Central memory CD8-positive, alpha-beta T cell (primary cell): ENCODE results near the gene LEFTY2.
"Not testable (repeated sequence)": the region's sequence is repeated elsewhere in the genome, so short reads cannot be mapped to it uniquely, and the experiment has no call there.

Source experiments
- ATAC-seq: fragments of 150-1000 bp; cut with Tn5 transposase; replicated peaks from 2 replicates; pipeline ENCODE4 v1.10.0; 2022; ENCODE audit warnings: mild to moderate bottlenecking, moderate FRiP score, moderate number of reproducible peaks; ENCODE audit not compliant: poor library complexity, severe bottlenecking; ENCODE audit errors: extremely low read depth
- DNase-seq, 2 donors: peaks; one replicate each; pipeline ENCODE4 v3.0.0; 2021; ENCODE audit warnings: low spot score in 2 of 2
- H3K27ac Mint-ChIP-seq: one replicate; pipeline ENCODE4 v1.8.0; 2022; ENCODE audit warnings: low read depth, mild to moderate bottlenecking, moderate library complexity, mixed read lengths
- H3K27me3 Mint-ChIP-seq: one replicate; pipeline ENCODE4 v1.8.0; 2022; ENCODE audit warnings: mixed read lengths
- H3K36me3 Mint-ChIP-seq: one replicate; pipeline ENCODE4 v1.8.0; 2022; ENCODE audit warnings: mild to moderate bottlenecking, moderate library complexity, mixed read lengths; ENCODE audit not compliant: insufficient read depth
- H3K4me1 Mint-ChIP-seq: one replicate; pipeline ENCODE4 v1.8.0; 2022; ENCODE audit warnings: mixed read lengths
- H3K4me3 Mint-ChIP-seq: one replicate; pipeline ENCODE4 v1.8.0; 2022; ENCODE audit warnings: mild to moderate bottlenecking, moderate library complexity, mixed read lengths
- H3K9me3 Mint-ChIP-seq: one replicate; pipeline ENCODE4 v1.8.0; 2022; ENCODE audit warnings: mixed read lengths

LEFTY2 gene

DNA sequence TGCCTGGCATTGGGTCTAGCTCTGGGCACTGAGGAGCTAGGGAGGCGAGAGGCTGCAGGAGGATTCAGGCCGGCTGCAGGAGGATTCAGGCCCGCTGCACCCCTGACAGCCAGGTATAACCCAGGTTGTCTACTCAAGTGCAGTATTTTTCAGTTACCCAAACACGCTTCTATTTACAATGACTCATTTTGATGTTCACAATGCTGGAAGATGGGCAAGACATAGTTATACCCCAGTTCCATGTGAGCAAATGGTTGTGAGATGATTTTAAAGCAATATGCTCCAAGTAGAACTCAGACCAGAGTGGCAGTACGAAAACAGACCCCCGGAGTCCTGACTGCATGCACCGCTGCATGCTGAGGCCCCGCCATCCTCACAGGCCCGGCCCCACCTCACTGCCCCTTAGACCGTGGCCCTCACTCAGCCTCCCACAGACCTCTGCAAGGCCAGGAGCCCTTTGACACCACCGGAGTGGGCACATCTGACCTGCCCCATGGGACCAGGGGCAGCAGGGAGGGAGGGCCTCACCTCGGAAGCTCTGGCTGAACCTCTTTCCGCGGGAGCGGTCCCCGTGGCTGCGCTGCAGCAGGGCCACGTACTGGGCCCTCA, 52.6 kb downstream of the LEFTY2 start:
- no peaks in the 10 kb centered on the region for H3K9me3 Mint-ChIP-seq
- DNase-seq (no peak), ATAC-seq (no peak)
- no peaks in the 10 kb centered on the region for H3K27me3 Mint-ChIP-seq
- peaks cover 2% of the 10 kb centered on the region for H3K36me3 Mint-ChIP-seq
- H3K4me1 Mint-ChIP-seq: peaks cover 19% of the 10 kb centered on the region
- H3K27ac Mint-ChIP-seq: no peak overlapping the region
- no peak overlapping the region for H3K4me3 Mint-ChIP-seq

DNA sequence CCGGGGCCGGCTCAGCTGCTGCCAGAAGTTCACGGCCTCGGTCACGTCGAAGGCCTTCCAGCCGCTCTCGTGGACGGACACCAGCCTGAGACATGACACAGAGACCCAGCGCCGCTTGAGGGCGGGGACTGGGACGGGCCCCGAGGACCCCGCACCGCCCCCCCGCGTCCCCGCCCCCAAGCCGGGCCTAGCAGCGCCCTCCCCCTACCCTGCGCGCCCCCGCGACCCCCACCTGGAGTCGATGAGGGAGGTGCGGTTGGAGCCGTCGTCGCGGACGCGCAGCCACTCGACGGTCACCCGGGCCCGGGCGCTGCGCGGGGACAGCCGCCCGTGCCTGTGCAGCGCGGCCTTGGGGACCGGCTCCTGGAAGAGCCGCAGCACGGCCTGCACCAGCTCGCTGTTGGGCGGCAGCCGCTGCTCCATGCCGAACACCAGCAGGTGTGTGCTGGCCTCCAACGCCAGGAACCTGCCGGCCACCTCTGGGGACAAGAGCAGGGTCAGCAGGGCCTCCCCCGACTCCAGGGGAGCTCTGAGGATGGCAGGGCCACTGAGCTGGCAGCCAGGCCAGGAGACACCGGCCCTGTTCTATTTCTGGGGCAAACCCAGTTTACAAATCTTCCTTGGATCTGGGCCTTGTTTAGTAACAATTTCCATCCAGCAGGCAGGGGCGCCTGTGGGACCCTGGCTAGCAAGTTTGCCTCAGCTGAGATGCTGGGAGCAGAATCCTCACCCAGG, 53.3 kb downstream of the LEFTY2 start:
- not testable (repeated sequence) for H3K4me3 Mint-ChIP-seq, ATAC-seq, H3K36me3 Mint-ChIP-seq, H3K9me3 Mint-ChIP-seq, H3K27me3 Mint-ChIP-seq, DNase-seq
- Mint-ChIP-seq H3K4me1 (peaks cover 24% of the 10 kb centered on the region), H3K27ac (peak overlapping the region; percentile 68)

GRCh38 chr1:225887030-225887314, 54.0 kb downstream of the LEFTY2 start:
- Mint-ChIP-seq H3K27ac (peak overlapping the region; percentile 68), H3K36me3 (peaks cover 5% of the 10 kb centered on the region), H3K4me3 (no peak overlapping the region), H3K27me3 (no peaks in the 10 kb centered on the region), H3K4me1 (peaks cover 23% of the 10 kb centered on the region), H3K9me3 (no peaks in the 10 kb centered on the region)
- DNase-seq (no peak), ATAC-seq (no peak)
